DOHH2 (cell line): ENCODE measurements around the gene ARID1B.

Source experiments
- EZH2phosphoT487 ChIP-seq: fragments of 200-600 bp; sonication (generic); IDR thresholded peaks from 2 replicates; pipeline ENCODE4 v1.6.1; 2017; ENCODE audit warnings: borderline replicate concordance, mild to moderate bottlenecking, antibody characterized with exemption, low read length, moderate library complexity, mixed read lengths
- TF ChIP-seq, protein P1 (sequence below): fragments of 200-600 bp; sonication (generic); IDR thresholded peaks from one replicate; pipeline ENCODE4 v1.5.1; 2014; ENCODE audit warnings: antibody characterized with exemption, mild to moderate bottlenecking, low read depth, low read length; ENCODE audit not compliant: poor library complexity, severe bottlenecking

DNA sequence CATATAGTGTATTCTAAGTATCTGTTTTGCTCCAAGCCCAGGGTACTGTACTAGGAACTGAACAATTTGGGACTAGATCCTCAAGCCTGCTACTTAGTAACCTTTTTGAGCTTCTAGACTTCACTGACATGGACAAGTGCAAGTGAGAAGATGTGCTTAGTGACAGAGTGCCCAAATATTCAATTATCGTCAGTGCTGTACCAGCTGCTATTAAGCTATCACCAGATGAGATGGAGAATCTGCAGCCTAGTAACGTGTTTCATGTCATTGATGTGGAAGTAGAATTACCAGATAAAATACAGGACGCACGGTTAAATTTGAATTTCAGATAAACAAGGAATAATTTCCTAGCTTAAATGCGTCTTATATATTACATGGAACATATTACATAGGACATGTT lies 218.3 kb downstream of the ARID1B start:
- TF ChIP-seq, protein P1, sequence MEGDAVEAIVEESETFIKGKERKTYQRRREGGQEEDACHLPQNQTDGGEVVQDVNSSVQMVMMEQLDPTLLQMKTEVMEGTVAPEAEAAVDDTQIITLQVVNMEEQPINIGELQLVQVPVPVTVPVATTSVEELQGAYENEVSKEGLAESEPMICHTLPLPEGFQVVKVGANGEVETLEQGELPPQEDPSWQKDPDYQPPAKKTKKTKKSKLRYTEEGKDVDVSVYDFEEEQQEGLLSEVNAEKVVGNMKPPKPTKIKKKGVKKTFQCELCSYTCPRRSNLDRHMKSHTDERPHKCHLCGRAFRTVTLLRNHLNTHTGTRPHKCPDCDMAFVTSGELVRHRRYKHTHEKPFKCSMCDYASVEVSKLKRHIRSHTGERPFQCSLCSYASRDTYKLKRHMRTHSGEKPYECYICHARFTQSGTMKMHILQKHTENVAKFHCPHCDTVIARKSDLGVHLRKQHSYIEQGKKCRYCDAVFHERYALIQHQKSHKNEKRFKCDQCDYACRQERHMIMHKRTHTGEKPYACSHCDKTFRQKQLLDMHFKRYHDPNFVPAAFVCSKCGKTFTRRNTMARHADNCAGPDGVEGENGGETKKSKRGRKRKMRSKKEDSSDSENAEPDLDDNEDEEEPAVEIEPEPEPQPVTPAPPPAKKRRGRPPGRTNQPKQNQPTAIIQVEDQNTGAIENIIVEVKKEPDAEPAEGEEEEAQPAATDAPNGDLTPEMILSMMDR: no peak
- no peak for TF ChIP-seq EZH2phosphoT487
